Transverse colon (tissue), 4 donors: ENCODE results near the gene ZRANB3.

Experiments
- CTCF ChIP-seq, 5 experiments: fragments of 200-600 bp in 3 of 5; fragments of 450-650 bp in 2 of 5; sonication (generic) in 3 of 5; IDR thresholded peaks; 1 replicate in 2 of 5; 2 replicates in 3 of 5; pipeline ENCODE4 v1.5.1; 2016 to 2017; ENCODE audit warnings: antibody characterized with exemption in 5 of 5, inconsistent platforms in 3 of 5, mild to moderate bottlenecking in 2 of 5, moderate library complexity in 1 of 5
- POLR2AphosphoS5 ChIP-seq, 3 donors: sonication (generic); formaldehyde crosslinking; IDR thresholded peaks; one replicate each; pipeline ENCODE4 v1.6.1; 2016; ENCODE audit warnings: antibody characterized with exemption in 3 of 3

- TF ChIP-seq CTCF (IDR thresholded peaks at IDR 0.05) (no peak), POLR2AphosphoS5 (IDR thresholded peaks at IDR 0.05) (no peak)
Observed at GRCh38 chr2:135125940-135126339, 405.1 kb downstream of the ZRANB3 start.
